ENCODE measurements around the gene IQCE.
A peak's percentile ranks its signal among the peaks of the same experiment; 100 is the strongest.
"Not testable (repeated sequence)": the region's sequence is repeated elsewhere in the genome, so short reads cannot be mapped to it uniquely, and the experiment has no call there.

The IQCE gene

GRCh38 chr7:2582006-2582735 lies 23.4 kb downstream of the IQCE start:
- DNase-seq = no peak

- no peak for DNase-seq
Observed at GRCh38 chr7:2583798-2584580, 25.2 kb downstream of the IQCE start.

GRCh38 chr7:2585446-2585845 lies 26.7 kb downstream of the IQCE start:
- no peak for DNase-seq

- no peak for DNase-seq
Observed at GRCh38 chr7:2586326-2587020, 27.7 kb downstream of the IQCE start.

GRCh38 chr7:2587134-2587533 lies 28.4 kb downstream of the IQCE start:
- no peak for DNase-seq

GRCh38 chr7:2587778-2588177 lies 29.0 kb downstream of the IQCE start:
- DNase-seq = no peak

GRCh38 chr7:2589341-2589740 lies 30.6 kb downstream of the IQCE start:
- DNase-seq = no peak

- not testable (repeated sequence) for DNase-seq
Observed at GRCh38 chr7:2589941-2590340, 31.2 kb downstream of the IQCE start.

- no peak for DNase-seq
Observed at GRCh38 chr7:2592375-2592865, 33.6 kb downstream of the IQCE start.

- no peak for DNase-seq
Observed at GRCh38 chr7:2593036-2593727, 34.4 kb downstream of the IQCE start.

- no peak for DNase-seq
Observed at GRCh38 chr7:2594599-2594998, 35.8 kb downstream of the IQCE start.

- no peak for DNase-seq
Observed at GRCh38 chr7:2595258-2595860, 36.6 kb downstream of the IQCE start.

- DNase-seq = no peak
Observed at GRCh38 chr7:2596464-2597272, 37.9 kb downstream of the IQCE start.

GRCh38 chr7:2597273-2597640 lies 38.5 kb downstream of the IQCE start:
- DNase-seq = no peak

- DNase-seq = no peak
Observed at GRCh38 chr7:2598154-2598823, 39.5 kb downstream of the IQCE start.

- no peak for DNase-seq
Observed at GRCh38 chr7:2601065-2601464, 42.3 kb downstream of the IQCE start.

GRCh38 chr7:2601907-2602306 lies 43.1 kb downstream of the IQCE start:
- no peak for DNase-seq

GRCh38 chr7:2602406-2603043 lies 43.7 kb downstream of the IQCE start:
- peak in 1 of 2 donors; percentile 41 for DNase-seq

GRCh38 chr7:2603044-2603965 lies 44.5 kb downstream of the IQCE start:
- DNase-seq = no peak
